MM.1S (cell line): ENCODE data around the gene FAM193A.

Source experiments
- EZH2 ChIP-seq: fragments of 300-600 bp; sonication (generic); optimal IDR thresholded peaks from 2 replicates; pipeline ENCODE3; 2017; ENCODE audit warnings: low read depth, mild to moderate bottlenecking, antibody characterized with exemption, low read length, mixed read lengths
- EZH2phosphoT487 ChIP-seq: fragments of 300-600 bp; sonication (generic); IDR thresholded peaks from 2 replicates; pipeline ENCODE4 v1.6.1; 2018; ENCODE audit warnings: antibody characterized with exemption, low read length
- TF ChIP-seq, protein P1 (sequence below): fragments of 300-600 bp; sonication (generic); IDR thresholded peaks from 2 replicates; pipeline ENCODE4 v1.5.1; 2016; ENCODE audit warnings: antibody characterized with exemption, low read length, mixed read lengths

- TF ChIP-seq, protein P1, sequence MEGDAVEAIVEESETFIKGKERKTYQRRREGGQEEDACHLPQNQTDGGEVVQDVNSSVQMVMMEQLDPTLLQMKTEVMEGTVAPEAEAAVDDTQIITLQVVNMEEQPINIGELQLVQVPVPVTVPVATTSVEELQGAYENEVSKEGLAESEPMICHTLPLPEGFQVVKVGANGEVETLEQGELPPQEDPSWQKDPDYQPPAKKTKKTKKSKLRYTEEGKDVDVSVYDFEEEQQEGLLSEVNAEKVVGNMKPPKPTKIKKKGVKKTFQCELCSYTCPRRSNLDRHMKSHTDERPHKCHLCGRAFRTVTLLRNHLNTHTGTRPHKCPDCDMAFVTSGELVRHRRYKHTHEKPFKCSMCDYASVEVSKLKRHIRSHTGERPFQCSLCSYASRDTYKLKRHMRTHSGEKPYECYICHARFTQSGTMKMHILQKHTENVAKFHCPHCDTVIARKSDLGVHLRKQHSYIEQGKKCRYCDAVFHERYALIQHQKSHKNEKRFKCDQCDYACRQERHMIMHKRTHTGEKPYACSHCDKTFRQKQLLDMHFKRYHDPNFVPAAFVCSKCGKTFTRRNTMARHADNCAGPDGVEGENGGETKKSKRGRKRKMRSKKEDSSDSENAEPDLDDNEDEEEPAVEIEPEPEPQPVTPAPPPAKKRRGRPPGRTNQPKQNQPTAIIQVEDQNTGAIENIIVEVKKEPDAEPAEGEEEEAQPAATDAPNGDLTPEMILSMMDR: no peak
- no peak for TF ChIP-seq EZH2phosphoT487
- no peak for TF ChIP-seq EZH2
Measured at GRCh38 chr4:2756691-2757350, 220.4 kb downstream of the FAM193A start.
